Spleen (tissue), 11 donors: ENCODE measurements around the gene MRPL37. TPM values are rescaled to one million over a fixed set of nuclear protein-coding genes. Genes with fewer than 3 reads are reported as not detected.

ENCODE experiments used
- DNase-seq: peaks from one replicate; pipeline ENCODE4 v3.0.0-alpha.2; 2020
- H3K27ac ChIP-seq, 8 donors: fragments of 200-600 bp; sonication (generic) in 7 of 8; 1 replicate in 4 of 8; 2 replicates in 4 of 8; pipeline versions ENCODE4 v1.5.0 to v1.8.0; 2016 to 2021; ENCODE audit warnings: inconsistent platforms in 4 of 8, mild to moderate bottlenecking in 4 of 8, moderate library complexity in 1 of 8
- H3K27me3 ChIP-seq, 7 donors: fragments of 200-600 bp; sonication (generic) in 6 of 7; replicated peaks in 1 of 7; 1 replicate in 4 of 7; 2 replicates in 3 of 7; pipeline versions ENCODE4 v1.5.0 to v1.8.0; 2016 to 2021; ENCODE audit warnings: inconsistent platforms in 3 of 7, mild to moderate bottlenecking in 1 of 7
- H3K36me3 ChIP-seq, 6 donors: fragments of 200-600 bp; sonication (generic) in 5 of 6; 1 replicate in 4 of 6; 2 replicates in 2 of 6; pipeline versions ENCODE4 v1.5.0 to v1.8.0; 2016 to 2021; ENCODE audit warnings: inconsistent platforms in 2 of 6
- H3K4me1 ChIP-seq, 6 donors: fragments of 200-600 bp; sonication (generic) in 5 of 6; 1 replicate in 3 of 6; 2 replicates in 3 of 6; pipeline versions ENCODE4 v1.5.0 to v1.8.0; 2016 to 2021; ENCODE audit warnings: inconsistent platforms in 3 of 6
- H3K4me3 ChIP-seq, 8 donors: fragments of 200-600 bp; sonication (generic) in 7 of 8; 1 replicate in 4 of 8; 2 replicates in 4 of 8; pipeline versions ENCODE4 v1.5.0 to v1.8.0; 2016 to 2021; ENCODE audit warnings: inconsistent platforms in 4 of 8, mild to moderate bottlenecking in 4 of 8, moderate library complexity in 2 of 8
- H3K9me3 ChIP-seq, 8 donors: fragments of 200-600 bp; sonication (generic) in 7 of 8; 1 replicate in 4 of 8; 2 replicates in 4 of 8; pipeline versions ENCODE4 v1.5.0 to v1.8.0; 2016 to 2021; ENCODE audit warnings: inconsistent platforms in 4 of 8
- CTCF ChIP-seq, 11 experiments: fragments of 200-600 bp in 7 of 11; fragments of 450-650 bp in 4 of 11; sonication (generic) in 4 of 11; IDR thresholded peaks in 8 of 11; conservative IDR thresholded peaks in 3 of 11; 1 replicate in 7 of 11; 2 replicates in 4 of 11; pipeline versions ENCODE4 v1.4.0 to v1.8.0; 2016 to 2021; ENCODE audit warnings: antibody characterized with exemption in 11 of 11, inconsistent platforms in 4 of 11, mild to moderate bottlenecking in 1 of 11
- POLR2A ChIP-seq, 3 donors: fragments of 450-650 bp; IDR thresholded peaks; one replicate each; pipeline ENCODE4 v1.5.1; 2017; ENCODE audit warnings: antibody characterized with exemption in 3 of 3, mild to moderate bottlenecking in 1 of 3
- POLR2AphosphoS5 ChIP-seq, 3 donors: sonication (generic); formaldehyde crosslinking; IDR thresholded peaks; one replicate each; pipeline ENCODE4 v1.5.1; 2017; ENCODE audit warnings: antibody characterized with exemption in 3 of 3
- WGBS, 5 donors: extraction: QIAGEN DNeasy Blood & Tissue Kit in 3 of 5; methylation state at CpG; one replicate each; pipeline versions ENCODE4 v1.1.5 to v1.1.7; 2013 to 2018; 5-methylcytosine and 5-hydroxymethylcytosine counted together
- intact Hi-C: fragments of 100-400 bp; cut with DNase I; formaldehyde crosslinking; loops from one replicate; pipeline ENCODE4 v1.15.0; 2023; ENCODE audit warnings: low total_unique reads
- polyA plus RNA-seq, 3 donors: library from polyadenylated mRNA; stranded (reverse); fragments of 200-250 nt; gene quantifications; one replicate each; pipeline ENCODE4 v1.2.1, GENCODE V29; 2013
- total RNA-seq, 7 donors: library from RNA; depleted of rRNA in 3 of 7; stranded (reverse); fragments of >200 nt in 3 of 7; fragmentation: NEBNext Ultra II Directional in 4 of 7; extraction: Animal tissue kit (Norgen Biotek cat#: 25700) in 4 of 7; gene quantifications; one replicate each; pipeline versions ENCODE4 v1.1.0 to v1.2.1, GENCODE V29; 2016 to 2021
- donor health status: healthy with polysubstance abuse.
- donor health status: DM: no; HTN: no; CAD: no; lungs with moderate emphysema.
- donor health status: DM: no; HTN: no; CAD: no.
- donor health status: Bipolar disorder and iron deficiency.
- donor health status: healthy.
- donor health status: DM: no; HTN: no; CAD: no.
- donor health status: DM: yes; HTN: yes; CAD: no.

The MRPL37 gene
- total and polyA plus RNA-seq, 10 donors = 20.4 to 55.9 (median 43.3) TPM

GRCh38 chr1:54218883-54219687 lies 19.1 kb downstream of the MRPL37 start:
- H3K27ac ChIP-seq = peak overlapping the region; percentile 19 to 79 (median 71)
- H3K9me3 ChIP-seq = no peaks in the 10 kb centered on the region
- no peak overlapping the region for H3K4me3 ChIP-seq
- H3K27me3 ChIP-seq = no peaks in the 10 kb centered on the region
- intact Hi-C loops = no loop called here
- peaks cover 3 to 91% (median 55%) of the 10 kb centered on the region in 6 donors for H3K36me3 ChIP-seq
- no peak for TF ChIP-seq POLR2A (IDR thresholded peaks at IDR 0.05)
- peak; percentile 21 to 68 (median 37) for TF ChIP-seq POLR2AphosphoS5 (IDR thresholded peaks at IDR 0.05)
- 62 to 74% (median 72%) methylated on average over 8 to 11 of the region's 11 CpGs for WGBS, 5 donors
- DNase-seq = peak; percentile 78
- peaks cover 13 to 44% (median 32%) of the 10 kb centered on the region in 6 donors for H3K4me1 ChIP-seq

GRCh38 chr1:54219688-54220003 lies 19.7 kb downstream of the MRPL37 start:
- TF ChIP-seq POLR2AphosphoS5 (IDR thresholded peaks at IDR 0.05) (no peak), POLR2A (IDR thresholded peaks at IDR 0.05) (no peak), CTCF (IDR thresholded peaks at IDR 0.05 in 8 of 11, conservative IDR thresholded peaks at IDR 0.05 in 3 of 11) (no peak)
- no peak for DNase-seq
- H3K27me3 ChIP-seq = no peaks in the 10 kb centered on the region
- 54 to 66% (median 59%) methylated on average over 3 of the region's 3 CpGs for WGBS, 5 donors
- intact Hi-C loops = no loop called here
- H3K4me1 ChIP-seq = peaks cover 13 to 44% (median 32%) of the 10 kb centered on the region in 6 donors
- H3K9me3 ChIP-seq = no peaks in the 10 kb centered on the region
- H3K27ac ChIP-seq = peak overlapping the region; percentile 19 to 79 (median 71)
- H3K4me3 ChIP-seq = no peak overlapping the region
- peaks cover 3 to 91% (median 50%) of the 10 kb centered on the region in 6 donors for H3K36me3 ChIP-seq

- Histone ChIP-seq H3K4me1 (peaks cover 13 to 44% (median 32%) of the 10 kb centered on the region in 6 donors), H3K36me3 (peaks cover 3 to 91% (median 44%) of the 10 kb centered on the region in 6 donors), H3K27ac (peak overlapping the region; percentile 19 to 79 (median 71)), H3K9me3 (no peaks in the 10 kb centered on the region), H3K4me3 (no peak overlapping the region), H3K27me3 (no peaks in the 10 kb centered on the region)
- TF ChIP-seq POLR2AphosphoS5 (IDR thresholded peaks at IDR 0.05) (peak; percentile 12 to 74 (median 71)), CTCF (IDR thresholded peaks at IDR 0.05 in 8 of 11, conservative IDR thresholded peaks at IDR 0.05 in 3 of 11) (no peak)
- WGBS, 5 donors = 36 to 45% (median 40%) methylated on average over 18 of the region's 18 CpGs
- intact Hi-C loops = no loop called here
- DNase-seq = peak; percentile 79
These were observed 20.2 kb downstream of the MRPL37 start for GRCh38 chr1:54220004-54220811.

- peak in 2 of 3 donors; percentile 9 to 26 for TF ChIP-seq POLR2AphosphoS5 (IDR thresholded peaks at IDR 0.05)
- TF ChIP-seq CTCF (IDR thresholded peaks at IDR 0.05 in 8 of 11, conservative IDR thresholded peaks at IDR 0.05 in 3 of 11) = no peak
- Histone ChIP-seq H3K4me3 (no peak overlapping the region), H3K27ac (peak overlapping the region in 5 of 8 donors; percentile 50 to 75 (median 73)), H3K4me1 (peaks cover 13 to 44% (median 32%) of the 10 kb centered on the region in 6 donors), H3K9me3 (no peaks in the 10 kb centered on the region), H3K27me3 (no peaks in the 10 kb centered on the region), H3K36me3 (peaks cover 0 to 91% (median 40%) of the 10 kb centered on the region in 6 donors)
- 83 to 89% (median 85%) methylated on average over 9 to 12 of the region's 12 CpGs for WGBS, 5 donors
- intact Hi-C loops = no loop called here
- peak; percentile 32 for DNase-seq
These were observed 21.3 kb downstream of the MRPL37 start for GRCh38 chr1:54221113-54221834.
